ENCODE results near the gene SGCD.

The SGCD gene

DNA sequence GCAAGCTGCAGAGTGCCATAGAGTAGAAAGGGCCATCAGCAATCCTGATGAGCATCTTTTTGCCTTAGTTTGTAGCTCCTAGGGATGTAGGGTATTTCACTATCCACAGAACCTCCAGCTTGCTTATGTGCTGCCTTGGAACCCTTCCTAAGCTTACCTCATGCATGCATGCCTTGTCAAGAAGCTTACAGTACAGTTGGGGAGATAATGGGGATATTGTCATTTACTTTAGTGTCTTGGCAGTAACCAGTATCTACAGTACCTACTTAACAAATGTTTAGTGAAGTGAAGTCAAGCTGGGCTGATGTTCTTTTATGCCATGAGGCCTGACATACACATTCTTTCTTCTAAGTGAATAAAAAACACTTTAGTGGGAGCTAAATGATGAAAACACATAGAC, 358.5 kb downstream of the SGCD start:
- H3K27me3 Mint-ChIP-seq, result peaks cover 21% of the 10 kb centered on the region
- no peak overlapping the region for H3K4me3 Mint-ChIP-seq
- H3K4me1 Mint-ChIP-seq (ENCODE audit: low read depth), result peaks cover 4% of the 10 kb centered on the region
- H3K9me3 Mint-ChIP-seq (ENCODE audit: low read depth), result no peaks in the 10 kb centered on the region
- no peaks in the 10 kb centered on the region for H3K36me3 Mint-ChIP-seq
- no peak overlapping the region for H3K27ac Mint-ChIP-seq

DNA sequence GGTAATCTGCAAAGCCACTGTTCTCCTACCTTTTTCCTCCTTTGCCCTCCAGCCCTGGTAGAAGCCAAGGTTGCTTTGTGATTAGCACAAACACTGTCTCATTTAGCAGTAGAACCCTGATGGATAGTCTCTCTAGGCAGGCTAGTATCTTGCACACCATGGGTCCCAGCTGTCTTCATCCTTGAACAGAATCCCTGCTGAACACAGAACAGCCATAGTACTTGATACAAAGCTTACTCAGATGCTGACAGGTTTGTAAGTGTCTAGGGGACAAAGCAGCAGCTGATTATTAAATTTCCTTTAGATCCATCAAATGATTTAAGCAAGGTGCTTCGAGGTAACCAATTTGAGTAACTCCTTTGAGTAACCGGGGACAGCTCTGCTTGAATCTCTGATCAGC, 359.4 kb downstream of the SGCD start:
- H3K4me1 Mint-ChIP-seq (ENCODE audit: low read depth), result peaks cover 4% of the 10 kb centered on the region
- H3K27ac Mint-ChIP-seq, result no peak overlapping the region
- no peaks in the 10 kb centered on the region for H3K9me3 Mint-ChIP-seq (ENCODE audit: low read depth)
- peaks cover 21% of the 10 kb centered on the region for H3K27me3 Mint-ChIP-seq
- no peaks in the 10 kb centered on the region for H3K36me3 Mint-ChIP-seq
- no peak overlapping the region for H3K4me3 Mint-ChIP-seq

DNA sequence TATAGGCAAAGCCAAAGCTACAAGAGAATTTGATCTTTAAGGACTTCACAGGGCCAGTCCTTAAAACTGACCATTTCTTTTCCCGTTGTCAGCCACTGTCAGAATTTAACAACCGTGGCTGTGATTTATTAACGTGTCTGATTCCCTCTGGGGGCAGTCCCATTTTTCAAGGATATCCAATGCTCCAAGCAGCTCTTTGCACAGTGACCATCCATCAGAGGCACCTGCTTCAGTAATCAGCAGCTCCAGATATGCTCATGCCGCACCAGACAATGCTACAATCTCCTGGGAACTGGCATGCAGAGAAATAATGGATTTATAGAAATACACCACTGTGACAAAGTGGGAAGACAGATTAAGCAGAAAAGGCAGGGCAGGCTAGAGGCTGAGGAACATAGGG, 359.8 kb downstream of the SGCD start:
- H3K27ac Mint-ChIP-seq, result no peak overlapping the region
- no peak overlapping the region for H3K4me3 Mint-ChIP-seq
- peaks cover 4% of the 10 kb centered on the region for H3K4me1 Mint-ChIP-seq (ENCODE audit: low read depth)
- H3K9me3 Mint-ChIP-seq (ENCODE audit: low read depth), result no peaks in the 10 kb centered on the region
- H3K36me3 Mint-ChIP-seq, result no peaks in the 10 kb centered on the region
- peaks cover 21% of the 10 kb centered on the region for H3K27me3 Mint-ChIP-seq

DNA sequence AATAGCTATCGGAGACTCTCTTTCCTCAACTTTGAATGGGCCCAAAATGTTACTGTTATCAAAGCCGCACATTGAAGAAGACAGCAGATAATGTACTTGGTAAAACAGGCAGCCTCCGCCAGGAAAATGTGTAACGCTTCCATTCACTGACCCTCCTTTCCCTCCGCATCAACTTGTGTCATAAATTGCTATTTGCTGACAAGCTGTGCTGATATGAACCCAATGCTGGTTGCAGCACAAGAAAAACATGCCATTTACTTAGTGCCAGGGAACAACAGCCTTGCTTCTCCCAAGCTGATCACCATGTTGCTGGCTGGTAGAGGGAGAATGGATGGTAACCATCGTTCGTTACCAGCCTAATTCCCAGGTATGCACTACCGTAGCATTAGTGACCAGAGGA, 360.6 kb downstream of the SGCD start:
- Mint-ChIP-seq H3K36me3 (no peaks in the 10 kb centered on the region), H3K4me3 (no peak overlapping the region), H3K27me3 (peaks cover 23% of the 10 kb centered on the region)

DNA sequence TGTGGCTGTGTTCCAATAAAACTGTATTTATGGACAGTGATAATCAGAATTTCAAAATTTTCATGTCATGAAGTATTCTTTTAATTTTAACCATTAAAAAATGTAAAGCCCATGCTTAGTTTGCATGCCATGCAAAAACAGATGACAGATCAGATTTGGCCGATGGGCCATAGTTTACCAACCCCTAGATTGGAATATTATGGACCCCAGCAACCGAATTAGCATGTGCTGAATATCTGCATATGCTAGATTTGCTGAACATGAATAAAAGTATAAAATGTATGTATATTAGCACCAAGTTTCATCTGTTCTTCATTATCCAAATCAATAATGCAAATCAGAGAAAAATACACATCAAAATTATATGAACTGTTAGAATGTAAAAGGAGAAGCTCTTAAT, 364.6 kb downstream of the SGCD start:
- H3K36me3 Mint-ChIP-seq, result no peaks in the 10 kb centered on the region
- H3K4me1 Mint-ChIP-seq (ENCODE audit: low read depth), result no peaks in the 10 kb centered on the region
- no peaks in the 10 kb centered on the region for H3K9me3 Mint-ChIP-seq (ENCODE audit: low read depth)
- H3K27me3 Mint-ChIP-seq, result peaks cover 16% of the 10 kb centered on the region
- H3K27ac Mint-ChIP-seq, result no peak overlapping the region
- no peak overlapping the region for H3K4me3 Mint-ChIP-seq

More for the DNA sequence above, 360.6 kb downstream of the SGCD start:
- H3K4me1 Mint-ChIP-seq (ENCODE audit: low read depth), result peaks cover 4% of the 10 kb centered on the region
- H3K9me3 Mint-ChIP-seq (ENCODE audit: low read depth), result no peaks in the 10 kb centered on the region
- H3K27ac Mint-ChIP-seq, result no peak overlapping the region

DNA sequence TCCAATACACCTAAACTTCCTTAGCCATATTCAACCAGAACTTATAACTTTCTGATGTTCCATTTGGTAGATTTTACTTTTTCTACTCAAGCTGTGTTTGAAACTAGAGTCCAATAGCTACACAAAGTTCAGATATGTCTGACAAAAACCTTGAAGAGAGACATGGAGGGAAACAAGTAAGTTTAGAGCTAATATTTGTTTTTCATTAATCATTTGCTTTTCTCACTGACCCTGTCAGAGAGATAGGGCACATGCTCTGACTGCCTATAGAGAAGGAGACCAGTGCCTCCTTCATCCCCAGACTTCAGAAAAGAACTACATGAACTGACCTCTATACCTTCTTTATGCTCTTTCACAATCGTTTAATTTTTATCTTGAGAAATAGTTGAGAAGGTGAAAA, 366.1 kb downstream of the SGCD start:
- no peaks in the 10 kb centered on the region for H3K4me1 Mint-ChIP-seq (ENCODE audit: low read depth)

DNA sequence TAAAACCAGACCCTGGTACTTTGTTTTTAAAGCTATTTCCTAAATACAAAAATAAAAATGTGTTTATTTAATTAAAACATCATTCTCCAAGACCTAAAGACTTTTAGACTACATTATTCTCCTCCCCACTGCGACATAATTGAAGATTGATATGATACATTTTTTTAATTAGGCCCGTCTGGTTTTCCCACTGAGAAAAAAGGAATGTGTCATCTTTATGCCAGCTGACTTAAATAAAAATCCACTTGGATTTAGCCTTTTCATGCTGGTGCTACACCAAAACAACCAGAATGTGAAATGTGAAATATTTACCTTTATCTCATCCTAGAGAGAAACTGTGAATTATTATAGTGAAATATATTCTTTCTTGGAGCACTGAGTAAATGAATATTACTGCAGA, 367.6 kb downstream of the SGCD start:
- Mint-ChIP-seq H3K9me3 (ENCODE audit: low read depth) (no peaks in the 10 kb centered on the region), H3K4me3 (no peak overlapping the region), H3K4me1 (ENCODE audit: low read depth) (no peaks in the 10 kb centered on the region), H3K27me3 (peaks cover 5% of the 10 kb centered on the region), H3K27ac (no peak overlapping the region), H3K36me3 (no peaks in the 10 kb centered on the region)

More for the DNA sequence above, 366.1 kb downstream of the SGCD start:
- Mint-ChIP-seq H3K9me3 (ENCODE audit: low read depth) (no peaks in the 10 kb centered on the region), H3K36me3 (no peaks in the 10 kb centered on the region), H3K4me3 (no peak overlapping the region), H3K27ac (no peak overlapping the region), H3K27me3 (peaks cover 13% of the 10 kb centered on the region)

DNA sequence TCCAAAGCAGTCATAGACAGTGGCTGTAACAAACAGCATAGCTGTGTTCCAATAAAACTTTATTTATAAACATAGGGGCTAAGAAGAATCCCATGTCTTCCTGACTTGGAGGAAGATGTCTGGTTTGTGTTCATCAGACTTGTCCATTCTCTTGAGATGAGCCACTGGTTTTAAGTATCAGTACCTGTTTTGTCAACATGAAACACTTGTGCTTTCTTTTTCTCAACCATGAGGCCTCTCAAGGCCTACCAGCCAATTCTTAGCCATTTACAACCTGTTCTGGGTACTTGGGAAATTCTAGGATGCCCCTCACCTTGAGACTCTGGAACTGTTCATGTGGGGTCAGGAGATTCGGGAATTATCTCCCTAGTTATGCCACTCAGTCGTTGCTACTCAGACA, 368.8 kb downstream of the SGCD start:
- Mint-ChIP-seq H3K4me1 (ENCODE audit: low read depth) (no peaks in the 10 kb centered on the region), H3K4me3 (no peak overlapping the region), H3K36me3 (no peaks in the 10 kb centered on the region), H3K9me3 (ENCODE audit: low read depth) (no peaks in the 10 kb centered on the region), H3K27me3 (peaks cover 5% of the 10 kb centered on the region), H3K27ac (no peak overlapping the region)

DNA sequence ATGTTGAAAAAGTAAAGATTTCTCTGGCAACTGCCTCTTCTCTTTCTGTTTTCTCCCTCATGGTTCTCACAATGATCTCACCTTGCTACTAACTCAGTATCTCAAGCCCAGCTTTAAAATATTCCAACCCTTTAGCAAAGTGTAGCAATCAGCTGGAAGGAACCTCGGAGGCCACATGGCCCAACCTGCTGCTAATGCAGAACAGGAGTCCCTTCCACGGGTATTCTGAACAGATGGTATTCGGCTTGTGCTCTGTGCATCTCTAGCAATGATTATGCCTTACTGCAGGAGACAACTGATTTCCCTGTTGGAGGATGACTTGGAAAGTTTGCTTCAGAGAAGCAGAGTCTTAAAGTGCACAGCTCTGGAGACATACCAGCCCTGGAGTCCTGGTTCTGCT, 371.4 kb downstream of the SGCD start:
- no peak overlapping the region for H3K27ac Mint-ChIP-seq
- H3K4me3 Mint-ChIP-seq, result no peak overlapping the region
- no peaks in the 10 kb centered on the region for H3K4me1 Mint-ChIP-seq (ENCODE audit: low read depth)
- no peaks in the 10 kb centered on the region for H3K9me3 Mint-ChIP-seq (ENCODE audit: low read depth)
- peaks cover 3% of the 10 kb centered on the region for H3K27me3 Mint-ChIP-seq
- no peaks in the 10 kb centered on the region for H3K36me3 Mint-ChIP-seq

DNA sequence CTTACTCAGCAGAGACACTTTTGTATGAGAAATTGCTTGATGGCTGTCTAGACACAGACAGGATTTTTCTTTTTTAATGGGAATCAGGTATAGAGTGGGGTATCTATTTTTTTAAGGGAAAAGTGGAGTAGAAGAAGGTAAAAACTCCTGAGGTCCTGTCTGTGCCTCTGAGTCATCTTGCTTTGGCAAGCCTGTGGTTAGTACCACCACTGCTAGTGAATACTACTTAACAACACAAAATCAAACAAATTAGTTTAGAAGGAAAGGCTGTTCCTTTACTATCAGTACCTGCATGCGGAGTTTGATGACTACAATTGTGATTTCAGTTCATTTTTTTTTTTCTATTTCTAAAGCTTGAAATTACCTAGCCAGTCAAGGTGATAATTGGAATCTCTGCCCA, 372.2 kb downstream of the SGCD start:
- no peaks in the 10 kb centered on the region for H3K9me3 Mint-ChIP-seq (ENCODE audit: low read depth)
- no peaks in the 10 kb centered on the region for H3K36me3 Mint-ChIP-seq
- no peaks in the 10 kb centered on the region for H3K4me1 Mint-ChIP-seq (ENCODE audit: low read depth)
- no peak overlapping the region for H3K4me3 Mint-ChIP-seq
- H3K27ac Mint-ChIP-seq, result no peak overlapping the region
- H3K27me3 Mint-ChIP-seq, result peaks cover 3% of the 10 kb centered on the region

DNA sequence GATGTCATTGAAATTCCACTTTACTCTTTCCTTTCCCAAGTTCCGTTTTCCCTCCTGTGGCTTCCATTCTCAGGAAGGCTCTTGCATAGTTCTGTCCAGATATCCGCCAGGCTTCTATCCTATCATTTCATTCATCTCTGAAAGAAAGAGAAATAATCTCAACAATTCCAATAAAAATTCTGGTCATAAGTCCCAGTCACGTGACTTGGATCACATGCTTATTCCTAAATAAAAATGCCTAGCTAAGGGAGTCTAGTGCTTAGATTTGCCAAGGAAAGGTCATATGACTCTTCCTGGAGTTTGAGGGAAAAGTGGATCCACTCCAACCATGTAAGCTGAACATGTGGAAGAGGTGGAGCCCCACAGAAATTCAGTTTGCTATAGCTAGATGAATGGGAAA, 377.2 kb downstream of the SGCD start:
- Mint-ChIP-seq H3K4me1 (ENCODE audit: low read depth) (no peaks in the 10 kb centered on the region), H3K36me3 (no peaks in the 10 kb centered on the region), H3K4me3 (no peak overlapping the region), H3K27me3 (peaks cover under 1% of the 10 kb centered on the region), H3K27ac (no peak overlapping the region), H3K9me3 (ENCODE audit: low read depth) (no peaks in the 10 kb centered on the region)

DNA sequence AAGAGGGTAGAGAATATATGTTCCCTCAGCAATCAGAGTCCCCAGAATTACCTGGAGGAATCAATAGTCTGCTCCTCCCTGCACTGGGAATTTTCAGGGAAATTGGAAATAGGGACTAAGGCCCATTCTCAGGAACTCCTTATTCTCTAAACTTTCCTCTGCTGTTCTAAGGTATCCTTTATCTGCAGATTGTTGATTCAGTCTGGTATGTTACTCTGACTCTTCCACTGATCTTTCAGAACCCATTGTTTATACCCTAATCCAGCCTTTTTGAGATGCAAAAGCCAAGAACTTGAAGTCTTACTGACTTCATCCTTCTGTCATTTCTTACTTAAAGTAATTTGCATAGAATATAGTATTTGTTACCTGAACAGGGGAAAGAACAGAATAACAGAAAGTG, 379.7 kb downstream of the SGCD start:
- Mint-ChIP-seq H3K4me1 (ENCODE audit: low read depth) (no peaks in the 10 kb centered on the region), H3K27ac (no peak overlapping the region)

DNA sequence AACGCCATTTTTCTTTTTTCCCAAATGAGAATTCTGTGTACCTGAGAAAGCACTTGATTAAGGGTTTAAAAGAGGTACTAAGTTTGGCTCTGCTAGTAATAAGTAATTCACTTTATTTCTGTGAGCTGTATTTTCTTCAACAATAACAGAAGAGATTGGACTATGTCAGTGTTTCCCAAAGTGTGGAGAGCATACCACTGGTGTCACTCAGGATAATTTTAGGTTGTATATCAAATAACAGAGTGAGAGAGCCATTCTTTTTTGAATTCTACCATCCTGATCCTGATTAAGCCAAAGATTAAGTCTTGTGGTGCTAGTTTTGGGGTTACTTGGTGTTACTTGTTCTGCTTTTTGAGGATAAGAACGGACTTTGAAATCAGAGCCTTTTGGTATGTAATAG, 380.8 kb downstream of the SGCD start:
- Mint-ChIP-seq H3K36me3 (no peaks in the 10 kb centered on the region), H3K27ac (no peak overlapping the region), H3K4me3 (no peak overlapping the region), H3K4me1 (ENCODE audit: low read depth) (no peaks in the 10 kb centered on the region), H3K9me3 (ENCODE audit: low read depth) (no peaks in the 10 kb centered on the region), H3K27me3 (peaks cover 4% of the 10 kb centered on the region)

More for the DNA sequence above, 379.7 kb downstream of the SGCD start:
- no peak overlapping the region for H3K4me3 Mint-ChIP-seq
- H3K9me3 Mint-ChIP-seq (ENCODE audit: low read depth), result no peaks in the 10 kb centered on the region
- H3K36me3 Mint-ChIP-seq, result no peaks in the 10 kb centered on the region
- peaks cover 2% of the 10 kb centered on the region for H3K27me3 Mint-ChIP-seq

DNA sequence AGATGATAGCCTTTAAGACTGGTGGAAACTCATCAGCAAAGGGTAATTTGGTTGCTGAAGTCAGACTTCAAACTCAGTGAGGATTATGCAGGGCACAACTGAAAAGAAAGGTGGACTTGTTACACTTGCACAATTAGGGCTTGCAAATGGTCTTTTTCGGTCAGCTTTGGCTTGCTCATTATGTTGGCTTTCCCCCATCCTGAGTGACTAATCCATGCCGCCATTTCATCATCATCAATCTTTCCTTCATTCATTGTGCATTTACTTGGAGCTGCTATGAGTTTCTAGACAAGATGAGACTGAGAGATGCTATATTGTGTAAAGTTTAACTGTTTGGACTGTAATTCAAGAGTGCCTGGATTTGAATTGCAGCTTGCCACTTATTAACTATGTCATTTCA, 388.3 kb downstream of the SGCD start:
- H3K36me3 Mint-ChIP-seq, result no peaks in the 10 kb centered on the region
- peaks cover 2% of the 10 kb centered on the region for H3K27me3 Mint-ChIP-seq
- no peak overlapping the region for H3K4me3 Mint-ChIP-seq
- H3K4me1 Mint-ChIP-seq (ENCODE audit: low read depth), result no peaks in the 10 kb centered on the region
- no peaks in the 10 kb centered on the region for H3K9me3 Mint-ChIP-seq (ENCODE audit: low read depth)
- no peak overlapping the region for H3K27ac Mint-ChIP-seq

DNA sequence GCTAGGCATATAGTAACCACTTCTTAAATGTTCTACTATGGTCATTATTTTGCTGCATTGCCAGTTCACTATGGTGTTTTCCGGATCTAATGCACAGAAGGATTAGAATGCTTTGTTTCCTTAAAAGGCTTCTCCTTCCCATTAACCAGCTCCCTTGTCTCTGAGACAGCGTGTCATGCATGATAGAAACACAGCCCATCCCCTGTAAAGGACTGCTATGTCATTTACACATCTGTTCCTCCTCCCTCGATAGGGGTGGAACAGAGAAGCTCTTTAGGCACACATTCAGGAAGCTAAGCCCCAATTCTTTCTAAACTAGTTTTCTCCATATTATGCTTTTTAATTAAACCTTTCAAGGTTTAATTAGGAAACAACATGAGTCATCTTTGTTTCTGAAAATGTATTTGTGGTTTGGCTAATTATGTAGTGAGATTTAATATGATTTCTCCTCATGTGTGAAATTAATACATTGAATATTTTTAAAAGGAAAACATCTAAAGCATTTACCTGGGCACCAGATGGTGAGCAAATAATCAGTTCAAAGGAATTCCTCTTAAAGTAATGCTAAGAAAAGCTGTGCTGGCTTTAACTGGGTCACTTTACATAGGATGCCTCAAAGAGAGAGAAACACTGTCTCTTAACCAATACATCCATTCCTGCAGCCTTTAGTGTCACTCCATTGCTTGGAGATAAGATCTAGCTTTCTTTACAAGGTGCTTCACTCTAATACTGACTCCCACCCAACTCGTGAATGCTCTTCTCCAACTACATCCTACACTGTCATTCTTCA, 389.8 kb downstream of the SGCD start:
- Mint-ChIP-seq H3K4me1 (ENCODE audit: low read depth) (no peaks in the 10 kb centered on the region), H3K4me3 (no peak overlapping the region), H3K36me3 (no peaks in the 10 kb centered on the region), H3K9me3 (ENCODE audit: low read depth) (no peaks in the 10 kb centered on the region), H3K27ac (no peak overlapping the region), H3K27me3 (peaks cover 2% of the 10 kb centered on the region)

DNA sequence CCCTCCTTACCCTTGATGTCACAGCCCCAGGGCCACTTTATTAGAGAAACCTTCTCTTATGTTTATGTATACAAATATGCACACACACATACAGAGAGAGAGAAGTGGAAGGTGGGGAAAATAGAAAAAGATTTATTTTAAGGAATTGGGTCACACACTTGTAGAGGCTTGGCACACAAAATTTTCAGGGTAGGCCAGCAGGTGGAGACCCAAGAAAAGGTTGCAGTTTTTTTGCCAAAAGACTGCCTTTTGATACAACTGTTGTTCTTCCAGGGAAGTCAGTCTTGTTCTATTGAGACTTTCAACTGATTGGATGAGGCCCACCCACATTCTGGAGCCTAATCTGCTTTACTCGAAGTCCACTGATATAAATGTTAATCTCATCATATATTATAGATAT, 392.0 kb downstream of the SGCD start:
- Mint-ChIP-seq H3K27ac (no peak overlapping the region), H3K9me3 (ENCODE audit: low read depth) (no peaks in the 10 kb centered on the region), H3K4me1 (ENCODE audit: low read depth) (no peaks in the 10 kb centered on the region), H3K4me3 (no peak overlapping the region), H3K27me3 (no peaks in the 10 kb centered on the region), H3K36me3 (no peaks in the 10 kb centered on the region)
